Fibroblast of skin of right quadriceps (primary cell): Measurements from ENCODE around the gene EIF4E2.
A peak's percentile ranks its signal among the peaks of the same experiment; 100 is the strongest.

Source experiments
- DNase-seq: peaks from one replicate; pipeline ENCODE4 v3.0.0-alpha.2; 2013

Gene EIF4E2

GRCh38 chr2:232603283-232603682 lies 52.8 kb downstream of the EIF4E2 start:
- no peak for DNase-seq

GRCh38 chr2:232604535-232604934 lies 54.0 kb downstream of the EIF4E2 start:
- no peak for DNase-seq

GRCh38 chr2:232607011-232607410 lies 56.5 kb downstream of the EIF4E2 start:
- DNase-seq, result no peak

DNA sequence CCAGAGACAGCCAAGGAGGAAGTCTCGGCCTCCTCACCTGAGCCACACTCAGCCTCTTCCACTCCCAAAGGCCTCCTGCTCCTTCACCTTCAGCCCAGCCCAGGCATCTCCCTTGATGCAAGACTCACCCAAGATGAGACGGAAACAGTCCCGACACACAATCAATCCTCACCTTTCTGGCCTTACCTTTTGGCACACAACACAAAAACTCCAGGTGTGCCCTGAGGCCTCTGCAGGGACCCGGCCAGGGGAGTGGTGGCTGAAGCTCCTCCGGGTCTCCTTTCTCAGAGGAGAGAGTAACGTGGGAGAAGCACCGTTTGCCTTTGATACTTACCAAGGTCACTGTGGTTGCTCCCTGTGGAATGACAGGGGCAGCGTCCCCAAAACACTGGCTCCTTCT lies 59.1 kb downstream of the EIF4E2 start:
- no peak for DNase-seq

GRCh38 chr2:232610081-232610480 lies 59.6 kb downstream of the EIF4E2 start:
- no peak for DNase-seq

- DNase-seq, result no peak
Measured at GRCh38 chr2:232611061-232611460, 60.6 kb downstream of the EIF4E2 start.

DNA sequence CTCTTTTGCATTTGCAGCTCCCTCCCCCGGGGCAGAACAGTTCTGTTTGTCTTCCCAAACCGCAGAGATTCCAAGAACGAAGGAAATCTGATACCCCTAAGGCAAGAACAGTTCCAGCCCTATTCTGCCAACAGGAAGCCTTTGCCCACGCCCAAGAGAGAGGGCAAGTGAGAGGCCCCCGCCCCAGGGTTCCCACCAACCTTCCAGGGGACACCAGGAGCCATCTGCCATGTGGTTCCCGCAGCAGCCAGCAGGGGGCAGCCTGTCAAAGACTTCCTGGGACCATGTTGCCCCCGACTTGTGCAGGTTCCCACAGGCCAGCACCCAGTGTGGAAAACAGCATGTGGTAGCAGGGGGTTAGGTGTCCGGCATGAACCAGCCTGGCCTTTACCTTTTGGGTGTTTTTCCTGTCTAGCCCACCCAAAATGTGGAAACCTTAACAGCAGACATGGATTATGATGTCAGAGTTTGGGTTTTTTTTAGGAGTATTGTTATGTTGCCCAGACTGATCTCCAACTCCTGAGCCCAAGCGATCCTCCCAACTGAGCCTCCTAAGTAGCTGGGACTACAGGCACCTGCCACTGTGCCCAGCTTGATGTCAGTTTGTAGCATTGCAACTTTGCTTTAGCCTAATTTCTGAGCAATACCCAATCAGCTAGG lies 61.2 kb downstream of the EIF4E2 start:
- DNase-seq, result peak; percentile 66

DNA sequence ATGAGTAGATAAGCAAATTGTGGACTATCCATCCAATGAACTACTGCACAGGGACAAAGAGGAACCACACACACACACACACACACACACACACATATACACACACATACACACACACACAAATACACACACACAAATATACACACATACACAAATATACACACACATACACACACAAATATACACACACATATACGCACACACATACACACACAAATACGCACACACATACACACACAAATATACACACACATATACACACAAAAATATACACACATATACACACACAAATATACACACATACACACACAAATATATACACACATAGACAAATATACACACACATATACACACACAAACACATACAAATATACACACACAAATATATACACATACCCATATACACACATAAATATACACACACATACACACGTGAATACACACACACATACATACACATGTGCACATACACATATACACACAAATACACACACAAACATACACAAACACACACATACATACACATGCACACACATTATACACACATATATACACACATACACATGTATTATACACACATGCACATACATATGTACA lies 63.1 kb downstream of the EIF4E2 start:
- DNase-seq, result no peak

- DNase-seq, result no peak
Measured at GRCh38 chr2:232615339-232615738, 64.8 kb downstream of the EIF4E2 start.
